C4-2B (cell line): ENCODE measurements around the gene AUP1.

ENCODE experiments used
- CTCF ChIP-seq: fragments of 450-650 bp; conservative IDR thresholded peaks from 2 replicates; pipeline ENCODE4 v1.5.1; 2017; ENCODE audit warnings: mild to moderate bottlenecking
- ZFX ChIP-seq: fragments of 450-650 bp; IDR thresholded peaks from 2 replicates; pipeline ENCODE4 v1.6.1; 2017

- TF ChIP-seq CTCF (no peak), ZFX (no peak)
Observed at GRCh38 chr2:74516650-74517049, 12.9 kb downstream of the AUP1 start.
